GM19043 (cell line): ENCODE measurements around the gene CDH13.
A peak's percentile ranks its signal among the peaks of the same experiment; 100 is the strongest.

Experiments used
- ATAC-seq: cut with Tn5 transposase; IDR thresholded peaks from one replicate; pipeline ENCODE4 v1.9.1; 2021; ENCODE audit warnings: low read depth; ENCODE audit not compliant: unreplicated experiment

Gene CDH13

GRCh38 chr16:82625066-82625968, 1.5 kb upstream of the CDH13 start:
- no peak for ATAC-seq

GRCh38 chr16:82628088-82628423, 1.3 kb downstream of the CDH13 start:
- no peak for ATAC-seq

- no peak for ATAC-seq
Measured at GRCh38 chr16:82628711-82629110, 1.9 kb downstream of the CDH13 start.

GRCh38 chr16:82629441-82630027, 2.8 kb downstream of the CDH13 start:
- no peak for ATAC-seq

GRCh38 chr16:82630219-82630618, 3.5 kb downstream of the CDH13 start:
- ATAC-seq = no peak

GRCh38 chr16:82630688-82631087, 3.9 kb downstream of the CDH13 start:
- ATAC-seq = no peak

- no peak for ATAC-seq
Measured at GRCh38 chr16:82631701-82632685, 5.2 kb downstream of the CDH13 start.

- no peak for ATAC-seq
Measured at GRCh38 chr16:82633964-82634600, 7.3 kb downstream of the CDH13 start.

GRCh38 chr16:82634955-82635610, 8.3 kb downstream of the CDH13 start:
- ATAC-seq = no peak

- no peak for ATAC-seq
Measured at GRCh38 chr16:82636485-82636884, 9.7 kb downstream of the CDH13 start.

- ATAC-seq = no peak
Measured at GRCh38 chr16:82636958-82637357, 10.2 kb downstream of the CDH13 start.

GRCh38 chr16:82638095-82638798, 11.5 kb downstream of the CDH13 start:
- ATAC-seq = no peak

GRCh38 chr16:82639263-82639662, 12.5 kb downstream of the CDH13 start:
- no peak for ATAC-seq

GRCh38 chr16:82639666-82640336, 13.0 kb downstream of the CDH13 start:
- peak; percentile 63 for ATAC-seq

- ATAC-seq = no peak
Measured at GRCh38 chr16:82641336-82641984, 14.7 kb downstream of the CDH13 start.

- ATAC-seq = no peak
Measured at GRCh38 chr16:82643136-82643535, 16.4 kb downstream of the CDH13 start.

- ATAC-seq = no peak
Measured at GRCh38 chr16:82643936-82644630, 17.3 kb downstream of the CDH13 start.

GRCh38 chr16:82646504-82646903, 19.7 kb downstream of the CDH13 start:
- no peak for ATAC-seq
